Measurements from ENCODE around the gene CCDC85B. TPM values are rescaled to one million over a fixed set of nuclear protein-coding genes. Genes with fewer than 3 reads are reported as not detected.
A peak's percentile ranks its signal among the peaks of the same experiment; 100 is the strongest.

The CCDC85B gene
- total and polyA plus RNA-seq, 2 of the 13 experiments (the other 11 are each of a cell fraction or from before 2014, with no cell fraction given), result 8.2 to 19.5 TPM

DNA sequence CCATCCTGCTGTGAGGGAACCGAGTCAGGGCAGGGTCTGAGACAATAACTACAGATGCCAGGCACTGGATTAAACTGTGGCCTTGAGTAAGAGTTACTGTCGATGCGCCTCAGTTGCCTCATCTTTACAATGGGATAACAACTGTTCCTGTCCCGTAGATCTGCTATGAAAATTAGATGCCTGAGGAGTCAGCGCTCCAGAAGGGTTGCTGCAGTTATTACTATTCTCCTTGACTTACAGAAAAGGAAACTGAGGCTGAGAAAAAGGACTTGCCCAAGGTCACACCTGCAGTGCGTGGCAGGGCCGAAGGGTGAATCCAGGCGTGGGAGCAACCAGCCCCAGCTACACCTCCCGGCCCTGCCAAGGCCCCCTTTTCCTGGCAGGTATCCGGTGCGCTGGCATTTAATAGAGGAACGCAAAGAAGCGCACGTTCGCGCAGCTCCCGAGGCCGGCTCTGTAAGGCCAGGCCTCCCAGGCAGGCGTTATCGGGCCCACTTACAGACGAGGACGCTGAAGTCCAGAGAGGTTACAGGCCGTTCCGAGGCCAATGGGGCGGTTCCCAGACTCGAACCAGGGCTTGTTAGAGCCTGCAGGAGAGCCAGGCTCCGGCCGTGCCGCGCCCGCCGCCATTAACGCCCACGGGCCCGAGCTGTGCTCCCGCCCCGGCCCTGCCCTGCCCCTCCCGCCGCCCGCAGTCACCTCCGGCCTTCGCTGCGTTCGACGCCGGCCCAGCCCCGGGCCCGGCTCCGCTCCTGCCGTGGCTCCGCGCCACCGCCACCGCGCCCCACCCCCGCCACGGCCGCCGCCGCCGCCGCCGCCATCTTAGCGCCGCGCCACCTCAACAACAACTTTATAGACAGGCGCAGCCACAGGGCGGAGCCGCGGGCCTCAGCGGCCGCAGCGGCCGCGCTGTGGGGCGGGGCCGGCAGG, 28.0 kb downstream of the CCDC85B start, which contains the start of gene C11orf68 (continued):
- TF ChIP-seq KDM3A (CRISPR knock-in tag; IDR thresholded peaks at IDR 0.05; ENCODE audit: low read depth), result 0 out of 2 replicates have a peak, but pooled peaks have one; percentile 15
- TF ChIP-seq ZNF781 (CRISPR knock-in tag; IDR thresholded peaks at IDR 0.05; ENCODE audit: borderline replicate concordance, not compliant biosample characterization), result no peak
- TF ChIP-seq, protein P1, sequence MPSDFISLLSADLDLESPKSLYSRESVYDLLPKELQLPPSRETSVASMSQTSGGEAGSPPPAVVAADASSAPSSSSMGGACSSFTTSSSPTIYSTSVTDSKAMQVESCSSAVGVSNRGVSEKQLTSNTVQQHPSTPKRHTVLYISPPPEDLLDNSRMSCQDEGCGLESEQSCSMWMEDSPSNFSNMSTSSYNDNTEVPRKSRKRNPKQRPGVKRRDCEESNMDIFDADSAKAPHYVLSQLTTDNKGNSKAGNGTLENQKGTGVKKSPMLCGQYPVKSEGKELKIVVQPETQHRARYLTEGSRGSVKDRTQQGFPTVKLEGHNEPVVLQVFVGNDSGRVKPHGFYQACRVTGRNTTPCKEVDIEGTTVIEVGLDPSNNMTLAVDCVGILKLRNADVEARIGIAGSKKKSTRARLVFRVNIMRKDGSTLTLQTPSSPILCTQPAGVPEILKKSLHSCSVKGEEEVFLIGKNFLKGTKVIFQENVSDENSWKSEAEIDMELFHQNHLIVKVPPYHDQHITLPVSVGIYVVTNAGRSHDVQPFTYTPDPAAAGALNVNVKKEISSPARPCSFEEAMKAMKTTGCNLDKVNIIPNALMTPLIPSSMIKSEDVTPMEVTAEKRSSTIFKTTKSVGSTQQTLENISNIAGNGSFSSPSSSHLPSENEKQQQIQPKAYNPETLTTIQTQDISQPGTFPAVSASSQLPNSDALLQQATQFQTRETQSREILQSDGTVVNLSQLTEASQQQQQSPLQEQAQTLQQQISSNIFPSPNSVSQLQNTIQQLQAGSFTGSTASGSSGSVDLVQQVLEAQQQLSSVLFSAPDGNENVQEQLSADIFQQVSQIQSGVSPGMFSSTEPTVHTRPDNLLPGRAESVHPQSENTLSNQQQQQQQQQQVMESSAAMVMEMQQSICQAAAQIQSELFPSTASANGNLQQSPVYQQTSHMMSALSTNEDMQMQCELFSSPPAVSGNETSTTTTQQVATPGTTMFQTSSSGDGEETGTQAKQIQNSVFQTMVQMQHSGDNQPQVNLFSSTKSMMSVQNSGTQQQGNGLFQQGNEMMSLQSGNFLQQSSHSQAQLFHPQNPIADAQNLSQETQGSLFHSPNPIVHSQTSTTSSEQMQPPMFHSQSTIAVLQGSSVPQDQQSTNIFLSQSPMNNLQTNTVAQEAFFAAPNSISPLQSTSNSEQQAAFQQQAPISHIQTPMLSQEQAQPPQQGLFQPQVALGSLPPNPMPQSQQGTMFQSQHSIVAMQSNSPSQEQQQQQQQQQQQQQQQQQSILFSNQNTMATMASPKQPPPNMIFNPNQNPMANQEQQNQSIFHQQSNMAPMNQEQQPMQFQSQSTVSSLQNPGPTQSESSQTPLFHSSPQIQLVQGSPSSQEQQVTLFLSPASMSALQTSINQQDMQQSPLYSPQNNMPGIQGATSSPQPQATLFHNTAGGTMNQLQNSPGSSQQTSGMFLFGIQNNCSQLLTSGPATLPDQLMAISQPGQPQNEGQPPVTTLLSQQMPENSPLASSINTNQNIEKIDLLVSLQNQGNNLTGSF (CRISPR knock-in tag; IDR thresholded peaks at IDR 0.05), result no peak
- TF ChIP-seq, protein P2, sequence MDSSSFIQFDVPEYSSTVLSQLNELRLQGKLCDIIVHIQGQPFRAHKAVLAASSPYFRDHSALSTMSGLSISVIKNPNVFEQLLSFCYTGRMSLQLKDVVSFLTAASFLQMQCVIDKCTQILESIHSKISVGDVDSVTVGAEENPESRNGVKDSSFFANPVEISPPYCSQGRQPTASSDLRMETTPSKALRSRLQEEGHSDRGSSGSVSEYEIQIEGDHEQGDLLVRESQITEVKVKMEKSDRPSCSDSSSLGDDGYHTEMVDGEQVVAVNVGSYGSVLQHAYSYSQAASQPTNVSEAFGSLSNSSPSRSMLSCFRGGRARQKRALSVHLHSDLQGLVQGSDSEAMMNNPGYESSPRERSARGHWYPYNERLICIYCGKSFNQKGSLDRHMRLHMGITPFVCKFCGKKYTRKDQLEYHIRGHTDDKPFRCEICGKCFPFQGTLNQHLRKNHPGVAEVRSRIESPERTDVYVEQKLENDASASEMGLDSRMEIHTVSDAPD (CRISPR knock-in tag; IDR thresholded peaks at IDR 0.05), result no peak
- peak; percentile 17; the same call in 1 of the 2 replicates for TF ChIP-seq ZNF563 (CRISPR knock-in tag; IDR thresholded peaks at IDR 0.05)
- no peak; the same call in 1 of the 2 replicates for TF ChIP-seq ZNF777 (CRISPR knock-in tag; IDR thresholded peaks at IDR 0.05)
- TF ChIP-seq MXD4 (CRISPR knock-in tag; IDR thresholded peaks at IDR 0.05), result 0 out of 2 replicates have a peak, but pooled peaks have one; percentile 15
- no peak for TF ChIP-seq ZNF333 (CRISPR knock-in tag; IDR thresholded peaks at IDR 0.05; ENCODE audit: borderline replicate concordance)
- TF ChIP-seq CENPT (CRISPR knock-in tag; IDR thresholded peaks at IDR 0.05; ENCODE audit: low read depth), result no peak
- TF ChIP-seq BORCS8-MEF2B (CRISPR knock-in tag; IDR thresholded peaks at IDR 0.05), result no peak
- TF ChIP-seq, protein P3, sequence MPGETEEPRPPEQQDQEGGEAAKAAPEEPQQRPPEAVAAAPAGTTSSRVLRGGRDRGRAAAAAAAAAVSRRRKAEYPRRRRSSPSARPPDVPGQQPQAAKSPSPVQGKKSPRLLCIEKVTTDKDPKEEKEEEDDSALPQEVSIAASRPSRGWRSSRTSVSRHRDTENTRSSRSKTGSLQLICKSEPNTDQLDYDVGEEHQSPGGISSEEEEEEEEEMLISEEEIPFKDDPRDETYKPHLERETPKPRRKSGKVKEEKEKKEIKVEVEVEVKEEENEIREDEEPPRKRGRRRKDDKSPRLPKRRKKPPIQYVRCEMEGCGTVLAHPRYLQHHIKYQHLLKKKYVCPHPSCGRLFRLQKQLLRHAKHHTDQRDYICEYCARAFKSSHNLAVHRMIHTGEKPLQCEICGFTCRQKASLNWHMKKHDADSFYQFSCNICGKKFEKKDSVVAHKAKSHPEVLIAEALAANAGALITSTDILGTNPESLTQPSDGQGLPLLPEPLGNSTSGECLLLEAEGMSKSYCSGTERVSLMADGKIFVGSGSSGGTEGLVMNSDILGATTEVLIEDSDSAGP (CRISPR knock-in tag; IDR thresholded peaks at IDR 0.05; ENCODE audit: borderline replicate concordance), result peak; percentile 1; the same call in 1 of the 2 replicates
- TF ChIP-seq RBFOX2 (IDR thresholded peaks at IDR 0.05; ENCODE audit: low read depth, low read length), result peak; percentile 85
- TF ChIP-seq MAFG (CRISPR knock-in tag; IDR thresholded peaks at IDR 0.05), result no peak
- TF ChIP-seq ZSCAN9 (CRISPR knock-in tag; IDR thresholded peaks at IDR 0.05; ENCODE audit: borderline replicate concordance), result peak; percentile 49; the same call in 1 of the 2 replicates
- TF ChIP-seq FIP1L1 (IDR thresholded peaks at IDR 0.05; ENCODE audit: borderline replicate concordance, insufficient read depth, low read depth, low read length), result no peak
- TF ChIP-seq, protein P4, sequence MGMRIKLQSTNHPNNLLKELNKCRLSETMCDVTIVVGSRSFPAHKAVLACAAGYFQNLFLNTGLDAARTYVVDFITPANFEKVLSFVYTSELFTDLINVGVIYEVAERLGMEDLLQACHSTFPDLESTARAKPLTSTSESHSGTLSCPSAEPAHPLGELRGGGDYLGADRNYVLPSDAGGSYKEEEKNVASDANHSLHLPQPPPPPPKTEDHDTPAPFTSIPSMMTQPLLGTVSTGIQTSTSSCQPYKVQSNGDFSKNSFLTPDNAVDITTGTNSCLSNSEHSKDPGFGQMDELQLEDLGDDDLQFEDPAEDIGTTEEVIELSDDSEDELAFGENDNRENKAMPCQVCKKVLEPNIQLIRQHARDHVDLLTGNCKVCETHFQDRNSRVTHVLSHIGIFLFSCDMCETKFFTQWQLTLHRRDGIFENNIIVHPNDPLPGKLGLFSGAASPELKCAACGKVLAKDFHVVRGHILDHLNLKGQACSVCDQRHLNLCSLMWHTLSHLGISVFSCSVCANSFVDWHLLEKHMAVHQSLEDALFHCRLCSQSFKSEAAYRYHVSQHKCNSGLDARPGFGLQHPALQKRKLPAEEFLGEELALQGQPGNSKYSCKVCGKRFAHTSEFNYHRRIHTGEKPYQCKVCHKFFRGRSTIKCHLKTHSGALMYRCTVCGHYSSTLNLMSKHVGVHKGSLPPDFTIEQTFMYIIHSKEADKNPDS (CRISPR knock-in tag; IDR thresholded peaks at IDR 0.05), result no peak
- TF ChIP-seq ARHGAP35 (CRISPR knock-in tag; IDR thresholded peaks at IDR 0.05; ENCODE audit: borderline replicate concordance), result 0 out of 2 replicates have a peak, but pooled peaks have one; percentile 51

Data from HepG2 (cell line).